WI38 (cell line): Measurements from ENCODE around the gene ERVW-1.

Experiments
- H3K4me3 ChIP-seq: 2 replicates; pipeline ENCODE4 v1.5.1; 2011; ENCODE audit warnings: low read depth, mild to moderate bottlenecking, control low read depth, low read length
- CTCF ChIP-seq: IDR thresholded peaks from 2 replicates; pipeline ENCODE4 v1.5.1; 2012; ENCODE audit warnings: low read depth, mild to moderate bottlenecking, control low read depth, low read length

The ERVW-1 gene

GRCh38 chr7:92433019-92433418 lies 44.7 kb downstream of the ERVW-1 start:
- H3K4me3 ChIP-seq: no peak overlapping the region
- TF ChIP-seq CTCF: no peak

- TF ChIP-seq CTCF: no peak
- H3K4me3 ChIP-seq: no peak overlapping the region
These were observed 45.3 kb downstream of the ERVW-1 start for GRCh38 chr7:92432299-92432946.

GRCh38 chr7:92427193-92427592 lies 50.6 kb downstream of the ERVW-1 start:
- no peak overlapping the region for H3K4me3 ChIP-seq
- TF ChIP-seq CTCF: no peak

- no peak for TF ChIP-seq CTCF
- peak overlapping the region; percentile 0; the same call in 1 of the 2 replicates for H3K4me3 ChIP-seq
These were observed 52.3 kb downstream of the ERVW-1 start for GRCh38 chr7:92425311-92425947.

- no peak overlapping the region for H3K4me3 ChIP-seq
- TF ChIP-seq CTCF: no peak
These were observed 54.0 kb downstream of the ERVW-1 start for GRCh38 chr7:92423710-92424131.

- no peak overlapping the region for H3K4me3 ChIP-seq
- TF ChIP-seq CTCF: no peak
These were observed 54.8 kb downstream of the ERVW-1 start for GRCh38 chr7:92422926-92423325.

- H3K4me3 ChIP-seq: no peak overlapping the region
- no peak for TF ChIP-seq CTCF
These were observed 55.9 kb downstream of the ERVW-1 start for GRCh38 chr7:92421676-92422435.
